IMR-90 (cell line): ENCODE measurements around the gene AMBRA1. TPM values are rescaled to one million over a fixed set of nuclear protein-coding genes. Genes with fewer than 3 reads are reported as not detected.

Source experiments
- ATAC-seq: fragments of 200-7000 bp; cut with Tn5 transposase; 2 replicates; pipeline ENCODE4 v1.9.1; 2020; ENCODE audit warnings: low read depth, mild to moderate bottlenecking, moderate library complexity
- BruUV-seq: library from RNA; stranded (reverse); fragments of 400-500 nt; replicated peaks from 2 replicates; lab custom pipeline; 2021; lab: Mats Ljungman, UMichigan
- CTCF ChIA-PET: fragments of 300-600 bp; formaldehyde crosslinking; extraction: SDS; loops from one replicate; lab custom pipeline; 2021; ENCODE audit warnings: antibody characterized with exemption; lab: Yijun Ruan, JAX
- POLR2A ChIA-PET: fragments of 300-600 bp; sonication (Branson Sonifier 250); formaldehyde crosslinking; loops from one replicate; lab custom pipeline; 2022; ENCODE audit warnings: antibody characterized with exemption; ENCODE audit not compliant: unreplicated experiment; lab: Charles Lee
- DNase-seq: peaks from one replicate; pipeline ENCODE4 v3.0.0; 2013
- H2AFZ ChIP-seq: replicated peaks from 2 replicates; pipeline ENCODE3; 2013; ENCODE audit warnings: low read length, mild to moderate bottlenecking; ENCODE audit not compliant: poor library complexity
- H2AK5ac ChIP-seq: 2 replicates; pipeline ENCODE4 v1.6.1; 2013; ENCODE audit warnings: low read depth, low read length, inconsistent platforms
- H2AK9ac ChIP-seq: replicated peaks from 2 replicates; pipeline ENCODE3; 2013; ENCODE audit warnings: mild to moderate bottlenecking, low read depth, low read length, moderate library complexity; ENCODE audit not compliant: poor library complexity
- H2BK120ac ChIP-seq: 2 replicates; pipeline ENCODE4 v1.6.1; 2013; ENCODE audit warnings: low read depth, low read length, inconsistent platforms
- H2BK15ac ChIP-seq: 3 replicates; pipeline ENCODE4 v1.6.1; 2013; ENCODE audit warnings: low read depth, low read length, inconsistent platforms
- H2BK20ac ChIP-seq: 2 replicates; pipeline ENCODE4 v1.6.1; 2013; ENCODE audit warnings: low read depth, mild to moderate bottlenecking, inconsistent platforms, low read length, moderate library complexity
- H2BK5ac ChIP-seq: 2 replicates; pipeline ENCODE4 v1.6.1; 2013; ENCODE audit warnings: mild to moderate bottlenecking, low read depth, low read length, inconsistent platforms; ENCODE audit not compliant: poor library complexity, severe bottlenecking
- H3K14ac ChIP-seq: replicated peaks from 2 replicates; pipeline ENCODE4 v1.6.1; 2013; ENCODE audit warnings: low read depth, low read length, inconsistent platforms
- H3K18ac ChIP-seq: 2 replicates; pipeline ENCODE4 v1.6.1; 2013; ENCODE audit warnings: low read depth, low read length, control low read depth
- H3K23ac ChIP-seq: 2 replicates; pipeline ENCODE4 v1.6.1; 2013; ENCODE audit warnings: low read depth, low read length, inconsistent platforms
- H3K27ac ChIP-seq: 2 replicates; pipeline ENCODE4 v1.5.1; 2013; ENCODE audit warnings: mild to moderate bottlenecking, control low read depth, low read length; ENCODE audit not compliant: insufficient read depth
- H3K27me3 ChIP-seq: 2 replicates; pipeline ENCODE4 v1.6.1; 2013; ENCODE audit warnings: low read length; ENCODE audit not compliant: control insufficient read depth, insufficient read depth
- H3K36me3 ChIP-seq: 2 replicates; pipeline ENCODE4 v1.6.1; 2013; ENCODE audit warnings: low read length, mixed read lengths; ENCODE audit not compliant: control insufficient read depth, insufficient read depth
- H3K4ac ChIP-seq: 2 replicates; pipeline ENCODE4 v1.6.1; 2013; ENCODE audit warnings: low read depth, low read length, inconsistent platforms
- H3K4me1 ChIP-seq: 2 replicates; pipeline ENCODE4 v1.6.1; 2013; ENCODE audit warnings: low read length, mixed read lengths; ENCODE audit not compliant: control insufficient read depth, insufficient read depth
- H3K4me2 ChIP-seq: 2 replicates; pipeline ENCODE4 v1.6.1; 2013; ENCODE audit warnings: low read depth, mild to moderate bottlenecking, control low read depth, low read length, moderate library complexity
- H3K4me3 ChIP-seq: 2 replicates; pipeline ENCODE4 v1.5.1; 2013; ENCODE audit warnings: low read depth, mild to moderate bottlenecking, control low read depth, low read length, moderate library complexity; ENCODE audit not compliant: insufficient read depth
- H3K56ac ChIP-seq: 2 replicates; pipeline ENCODE4 v1.6.1; 2013; ENCODE audit warnings: low read length, inconsistent platforms; ENCODE audit not compliant: insufficient read depth; ENCODE audit errors: extremely low read depth
- H3K79me1 ChIP-seq, 2 experiments: 2 replicates each; pipeline ENCODE4 v1.6.1; 2013; ENCODE audit warnings: low read length in 2 of 2, inconsistent platforms in 1 of 2, low read depth in 1 of 2
- H3K9ac ChIP-seq: 2 replicates; pipeline ENCODE4 v1.6.1; 2013; ENCODE audit warnings: low read depth, low read length, control low read depth
- H3K9me1 ChIP-seq: 2 replicates; pipeline ENCODE4 v1.6.1; 2013; ENCODE audit warnings: low read length, inconsistent platforms; ENCODE audit not compliant: insufficient read depth
- H3K9me3 ChIP-seq: 2 replicates; pipeline ENCODE4 v1.6.1; 2013; ENCODE audit warnings: low read length; ENCODE audit not compliant: control insufficient read depth, insufficient read depth
- H4K20me1 ChIP-seq: 2 replicates; pipeline ENCODE4 v1.6.1; 2013; ENCODE audit warnings: low read length, inconsistent platforms; ENCODE audit not compliant: insufficient read depth
- H4K5ac ChIP-seq: 2 replicates; pipeline ENCODE4 v1.6.1; 2013; ENCODE audit warnings: mild to moderate bottlenecking, low read depth, low read length, control low read depth
- H4K8ac ChIP-seq, 2 experiments: 2 replicates each; pipeline ENCODE4 v1.6.1; 2013; ENCODE audit warnings: low read depth in 2 of 2, low read length in 2 of 2, control low read depth in 1 of 2, inconsistent platforms in 1 of 2
- H4K91ac ChIP-seq: 2 replicates; pipeline ENCODE4 v1.6.1; 2013; ENCODE audit warnings: low read depth, low read length, inconsistent platforms; ENCODE audit not compliant: insufficient read depth
- BHLHE40 ChIP-seq: fragments of 150-350 bp; IDR thresholded peaks from 2 replicates; pipeline ENCODE4 v1.6.1; 2016; ENCODE audit warnings: mild to moderate bottlenecking, low read depth, low read length
- CEBPB ChIP-seq: IDR thresholded peaks from 2 replicates; pipeline ENCODE4 v1.6.1; 2012; ENCODE audit warnings: low read depth, low read length, improper control_type of control experiment
- CHD1 ChIP-seq: IDR thresholded peaks from 2 replicates; pipeline ENCODE4 v1.6.1; 2012; ENCODE audit warnings: low read depth, low read length, improper control_type of control experiment
- CTCF ChIP-seq: conservative IDR thresholded peaks from 2 replicates; pipeline ENCODE4 v1.5.1; 2012; ENCODE audit warnings: mild to moderate bottlenecking, low read depth, low read length, improper control_type of control experiment
- ELK1 ChIP-seq: fragments of 150-350 bp; IDR thresholded peaks from 2 replicates; pipeline ENCODE4 v1.6.1; 2016; ENCODE audit warnings: low read depth, mild to moderate bottlenecking, low read length, moderate library complexity, borderline replicate concordance
- FOS ChIP-seq: fragments of 150-350 bp; IDR thresholded peaks from 2 replicates; pipeline ENCODE4 v1.6.1; 2016; ENCODE audit warnings: low read depth, low read length
- MAFK ChIP-seq: IDR thresholded peaks from 2 replicates; pipeline ENCODE4 v1.6.1; 2012; ENCODE audit warnings: low read depth, low read length, improper control_type of control experiment
- MAZ ChIP-seq: IDR thresholded peaks from 2 replicates; pipeline ENCODE4 v1.6.1; 2012; ENCODE audit warnings: low read depth, mild to moderate bottlenecking, low read length, improper control_type of control experiment, moderate library complexity, borderline replicate concordance
- MXI1 ChIP-seq: IDR thresholded peaks from 2 replicates; pipeline ENCODE4 v1.6.1; 2012; ENCODE audit warnings: low read depth, mild to moderate bottlenecking, low read length, moderate library complexity, borderline replicate concordance
- NFE2L2 ChIP-seq: fragments of 150-350 bp; IDR thresholded peaks from 2 replicates; pipeline ENCODE4 v1.6.1; 2016; ENCODE audit warnings: low read depth, mild to moderate bottlenecking, low read length
- POLR2A ChIP-seq: IDR thresholded peaks from 2 replicates; pipeline ENCODE4 v1.6.1; 2012; ENCODE audit warnings: mild to moderate bottlenecking, low read depth, low read length
- RAD21 ChIP-seq: IDR thresholded peaks from 2 replicates; pipeline ENCODE4 v1.6.1; 2012; ENCODE audit warnings: low read length, improper control_type of control experiment
- RCOR1 ChIP-seq: IDR thresholded peaks from 2 replicates; pipeline ENCODE4 v1.6.1; 2012; ENCODE audit warnings: mild to moderate bottlenecking, low read length, improper control_type of control experiment; ENCODE audit not compliant: insufficient replicate concordance
- RFX5 ChIP-seq: IDR thresholded peaks from 2 replicates; pipeline ENCODE4 v1.8.0; 2012; ENCODE audit warnings: low read depth, mild to moderate bottlenecking, low read length, moderate library complexity
- SMC3 ChIP-seq: fragments of 150-350 bp; IDR thresholded peaks from 2 replicates; pipeline ENCODE4 v1.6.1; 2016; ENCODE audit warnings: low read depth, mild to moderate bottlenecking, antibody characterized with exemption, low read length, moderate library complexity
- USF2 ChIP-seq: fragments of 150-350 bp; IDR thresholded peaks from 2 replicates; pipeline ENCODE4 v1.6.1; 2017; ENCODE audit warnings: mild to moderate bottlenecking, antibody characterized with exemption, low read length, low read depth
- WGBS, 2 experiments: methylation state at CpG; one replicate each; pipeline versions ENCODE4 v1.1.5 to v1.1.7; 2013; ENCODE audit warnings: missing lambda C conversion rate in 2 of 2; ENCODE audit not compliant: insufficient read length in 1 of 2; ENCODE audit errors: extremely low coverage in 2 of 2; 5-methylcytosine and 5-hydroxymethylcytosine counted together
- dilution Hi-C: fragments of 300-500 bp; cut with HindIII; formaldehyde crosslinking; loops from one replicate; pipeline ENCODE4 v1.14.3; 2018; ENCODE audit warnings: low sequenced_read_pairs; ENCODE audit not compliant: unreplicated experiment
- in situ Hi-C: fragments of 300-500 bp; cut with MboI; formaldehyde crosslinking; loops from 3 replicates; pipeline ENCODE4 v1.14.3; 2019; ENCODE audit warnings: low sequenced_read_pairs, inconsistent platforms, mixed read lengths
- intact Hi-C: fragments of 100-400 bp; cut with micrococcal nuclease; formaldehyde crosslinking; loops from 2 replicates; pipeline ENCODE4 v1.10.0; 2022
- polyA plus RNA-seq, 3 experiments: library from polyadenylated mRNA; depleted of rRNA; stranded (reverse); fragments of >200 nt; gene quantifications; 2 replicates each; pipeline ENCODE4 v1.2.3, GENCODE V29; 2012; ENCODE audit warnings: low replicate concordance in 1 of 3
- total RNA-seq: library from RNA; depleted of rRNA; stranded (reverse); fragments of >200 nt; gene quantifications from 2 replicates; pipeline ENCODE4 v1.2.3, GENCODE V29; 2012

Gene AMBRA1
- total and polyA plus RNA-seq, 2 of the 4 experiments (the other 2 are of a cell fraction): 9.4 to 18.3 TPM

- DNase-seq (no peak), ATAC-seq (no peak)
- dilution Hi-C loops: no loop called here
- H3K56ac ChIP-seq: no peak overlapping the region
- ChIA-PET POLR2A (no interaction called here), CTCF (interaction anchor here (1.1 kb wide), 1 partner anchor 9 kb away, joined by 6 read pairs; no protein-coding TSS in a partner anchor)
- no peak overlapping the region for H4K5ac ChIP-seq
- H2BK120ac ChIP-seq: no peak overlapping the region
- no peak overlapping the region for H4K8ac ChIP-seq
- H3K9ac ChIP-seq: no peak overlapping the region
- no peak overlapping the region for H2BK15ac ChIP-seq
- no peak overlapping the region for H3K18ac ChIP-seq
- H3K14ac ChIP-seq: no peak overlapping the region
- no peak overlapping the region for H3K4ac ChIP-seq
- no peak overlapping the region for H2AK9ac ChIP-seq
- in situ Hi-C loops: no loop called here
- no peak overlapping the region for H3K23ac ChIP-seq
- H2AFZ ChIP-seq: no peak overlapping the region
- H3K27ac ChIP-seq: no peak overlapping the region
- H3K36me3 ChIP-seq: peaks cover 4% of the 10 kb centered on the region
- H3K4me3 ChIP-seq: no peak overlapping the region
- H2BK20ac ChIP-seq: no peak overlapping the region
- intact Hi-C loops: no loop called here
- BruUV-seq: no TSS peak
- peaks cover 7 to 35% of the 10 kb centered on the region in 2 experiments; a peak in 3 of 4 replicates for H3K79me1 ChIP-seq
- no peaks in the 10 kb centered on the region for H3K27me3 ChIP-seq
- H2AK5ac ChIP-seq: no peak overlapping the region
- H2BK5ac ChIP-seq: no peak overlapping the region
- WGBS, 2 experiments: no CpG with 5 or more reads among the region's 2 CpGs
- H3K4me1 ChIP-seq: no peaks in the 10 kb centered on the region
- peaks cover 5% of the 10 kb centered on the region; the same call in 1 of the 2 replicates for H3K9me1 ChIP-seq
- H3K9me3 ChIP-seq: no peaks in the 10 kb centered on the region
- H3K4me2 ChIP-seq: no peak overlapping the region
- H4K91ac ChIP-seq: no peak overlapping the region
- H4K20me1 ChIP-seq: no peaks in the 10 kb centered on the region
- TF ChIP-seq POLR2A (no peak), MAFK (no peak), CHD1 (no peak), RAD21 (no peak), CTCF (no peak), USF2 (no peak), BHLHE40 (no peak), NFE2L2 (no peak), ELK1 (no peak), CEBPB (no peak), MXI1 (no peak), MAZ (no peak), RFX5 (no peak), FOS (no peak), SMC3 (no peak), RCOR1 (no peak)
These were observed 94.9 kb downstream of the AMBRA1 start for GRCh38 chr11:46498968-46499367.
